GM19023 (cell line): Measurements from ENCODE around the gene KCNT1.
"Not testable (repeated sequence)": the region's sequence is repeated elsewhere in the genome, so short reads cannot be mapped to it uniquely, and the experiment has no call there.

ENCODE experiments used
- ATAC-seq: cut with Tn5 transposase; IDR thresholded peaks from one replicate; pipeline ENCODE4 v1.9.1; 2021; ENCODE audit warnings: mild to moderate bottlenecking, moderate library complexity; ENCODE audit not compliant: unreplicated experiment

KCNT1 gene

DNA sequence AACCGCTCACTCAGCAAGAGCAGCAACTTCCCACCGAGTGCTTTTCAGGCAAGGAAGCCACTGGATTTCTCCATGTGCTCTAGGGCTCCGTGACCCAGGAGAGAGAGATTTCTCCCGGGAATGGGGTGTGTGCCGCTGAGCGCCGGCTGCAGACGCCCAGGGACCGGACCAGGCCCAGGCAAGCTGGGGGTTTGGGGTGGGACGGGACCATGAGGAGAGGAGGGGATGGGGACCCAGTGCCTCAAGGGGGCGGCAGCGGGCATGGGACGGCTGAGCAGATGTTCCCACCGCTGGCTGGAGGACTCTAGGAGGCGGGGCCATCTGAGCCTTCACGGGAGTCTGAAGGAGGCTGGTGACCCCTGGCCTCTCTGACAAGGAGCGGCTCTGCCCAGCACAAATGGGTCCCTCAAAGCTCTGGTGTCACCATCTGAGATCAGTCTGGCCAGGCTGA is 30.4 kb upstream of the KCNT1 start:
- ATAC-seq = no peak

- not testable (repeated sequence) for ATAC-seq
Observed at GRCh38 chr9:135672786-135673185, 29.2 kb upstream of the KCNT1 start.

- no peak for ATAC-seq
Observed at GRCh38 chr9:135673941-135674340, 28.0 kb upstream of the KCNT1 start.

DNA sequence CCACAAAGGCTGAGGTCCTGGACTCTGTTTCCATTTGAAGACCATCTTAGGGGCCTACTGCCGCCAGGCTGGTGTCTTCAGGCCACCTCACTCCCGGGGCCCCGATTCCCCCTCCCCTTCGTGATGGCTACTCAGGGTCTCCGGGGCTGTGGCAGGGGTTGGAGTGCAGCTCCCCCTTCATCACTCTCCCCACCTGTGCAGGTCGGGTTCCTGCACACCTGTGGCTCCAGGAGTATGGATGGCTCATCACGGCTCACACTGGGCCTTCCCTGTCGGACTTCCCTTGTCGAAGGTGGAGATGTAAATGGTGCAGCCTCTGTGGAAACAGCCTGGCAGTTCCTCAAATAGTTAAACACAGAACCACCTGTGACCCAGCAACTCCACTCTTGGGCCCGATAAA is 27.0 kb upstream of the KCNT1 start:
- no peak for ATAC-seq

DNA sequence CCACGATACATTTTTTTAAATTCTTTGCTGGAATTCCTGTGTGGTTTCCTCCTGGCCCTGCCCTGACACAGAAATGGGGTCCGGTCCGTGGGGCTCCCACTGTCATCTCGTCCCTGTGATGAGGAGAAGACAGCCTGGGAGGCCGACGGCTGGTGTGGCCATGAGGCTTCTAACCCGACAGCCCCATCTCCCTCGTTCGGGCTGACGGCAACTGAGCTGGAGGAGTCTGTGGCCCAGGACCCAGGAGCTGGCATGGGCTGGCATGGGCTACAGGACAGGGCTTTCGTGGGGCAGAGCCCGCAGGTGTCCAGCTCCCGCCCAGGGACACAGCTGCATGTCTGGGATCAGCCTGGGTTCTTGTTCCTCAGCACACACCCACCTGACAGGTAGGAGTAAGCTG is 25.1 kb upstream of the KCNT1 start:
- ATAC-seq = no peak

GRCh38 chr9:135677641-135678168 is 24.3 kb upstream of the KCNT1 start:
- no peak for ATAC-seq

GRCh38 chr9:135678236-135679017 is 23.6 kb upstream of the KCNT1 start:
- no peak for ATAC-seq

GRCh38 chr9:135680056-135680455 is 21.9 kb upstream of the KCNT1 start:
- ATAC-seq = no peak

- no peak for ATAC-seq
Observed at GRCh38 chr9:135681161-135681560, 20.8 kb upstream of the KCNT1 start.

DNA sequence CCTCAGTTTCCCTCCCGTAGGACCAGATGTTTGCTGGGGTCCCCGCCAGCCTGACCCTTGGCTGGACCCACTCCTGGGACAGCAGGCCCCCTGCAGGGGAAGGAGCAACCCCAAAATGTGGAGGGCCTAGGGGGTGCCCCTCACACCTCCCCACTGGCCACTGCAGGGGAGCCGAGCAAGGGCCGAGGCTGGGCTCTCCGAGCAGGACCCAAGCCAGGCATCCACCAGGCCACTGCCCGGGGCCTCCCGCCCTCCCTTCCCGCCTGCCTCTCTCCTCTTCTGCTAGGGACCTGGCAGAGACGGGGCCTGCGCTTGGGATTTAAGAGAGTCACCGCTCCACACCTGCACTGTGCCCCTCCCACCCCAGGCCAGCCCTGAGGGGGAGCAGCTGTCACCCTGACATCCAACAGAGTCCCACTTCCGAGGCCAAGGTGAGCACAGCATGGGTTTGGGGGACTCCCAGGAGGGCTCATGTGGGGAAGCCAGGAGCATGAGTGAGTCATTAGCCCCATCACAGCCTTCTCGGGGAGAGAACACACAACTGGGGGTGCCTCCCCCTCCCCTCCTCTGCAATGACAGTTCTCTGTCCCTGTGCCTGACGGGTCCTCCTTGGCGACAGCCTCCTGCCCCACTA is 18.5 kb upstream of the KCNT1 start:
- no peak for ATAC-seq

- no peak for ATAC-seq
Observed at GRCh38 chr9:135684691-135685090, 17.3 kb upstream of the KCNT1 start.

DNA sequence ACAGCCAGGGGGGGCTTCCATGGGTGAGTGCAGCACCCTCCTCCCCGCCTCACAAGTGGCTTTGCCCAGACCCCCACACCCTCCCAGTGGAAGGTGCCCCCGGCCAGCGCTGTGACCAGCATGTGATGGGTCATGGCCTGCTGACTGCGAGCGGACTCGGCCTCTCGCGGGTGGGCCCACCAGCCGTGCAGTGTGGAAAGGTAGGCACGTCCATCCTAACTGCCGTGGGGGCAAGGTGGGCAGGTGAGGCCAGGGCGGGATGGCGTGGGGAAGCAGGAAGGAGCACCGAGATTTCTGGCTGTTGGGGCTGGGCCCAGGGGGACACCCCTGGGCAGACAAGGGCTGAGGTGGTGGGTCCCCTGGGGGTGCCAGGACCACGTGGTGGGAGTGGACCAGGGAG is 14.8 kb upstream of the KCNT1 start:
- ATAC-seq = no peak

GRCh38 chr9:135689011-135689410 is 13.0 kb upstream of the KCNT1 start:
- no peak for ATAC-seq

DNA sequence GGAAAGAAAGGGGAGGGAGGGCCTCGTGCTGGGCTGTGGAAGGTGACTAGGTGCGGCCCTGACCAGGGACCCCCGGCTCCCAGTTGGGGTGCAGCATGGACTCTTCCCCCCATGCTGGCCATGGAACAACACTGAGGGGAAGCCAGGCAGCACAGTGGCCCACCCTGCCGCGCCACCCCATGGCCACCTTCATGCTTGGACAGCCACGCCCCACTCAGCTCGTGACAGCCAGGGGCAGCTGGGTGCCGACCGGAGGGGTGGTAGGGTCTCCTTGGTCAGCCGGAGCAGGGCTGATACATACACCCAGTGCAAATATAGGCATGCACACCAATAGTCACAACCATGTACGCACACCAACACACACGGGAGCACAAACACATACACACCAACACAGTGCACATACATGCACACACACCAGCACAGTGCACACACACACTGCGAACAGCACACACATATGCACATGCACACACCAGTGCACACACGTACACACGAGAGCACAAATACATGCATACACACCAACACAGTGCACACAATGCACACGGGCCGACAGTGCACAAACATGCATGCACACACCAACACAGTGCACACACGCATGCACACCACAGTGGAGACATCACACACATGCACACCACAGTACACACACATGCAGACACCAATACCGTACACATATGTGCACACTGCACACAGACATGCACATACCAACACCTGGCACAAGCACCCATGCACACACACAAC is 11.0 kb upstream of the KCNT1 start:
- ATAC-seq = no peak

- no peak for ATAC-seq
Observed at GRCh38 chr9:135692410-135692809, 9.6 kb upstream of the KCNT1 start.

DNA sequence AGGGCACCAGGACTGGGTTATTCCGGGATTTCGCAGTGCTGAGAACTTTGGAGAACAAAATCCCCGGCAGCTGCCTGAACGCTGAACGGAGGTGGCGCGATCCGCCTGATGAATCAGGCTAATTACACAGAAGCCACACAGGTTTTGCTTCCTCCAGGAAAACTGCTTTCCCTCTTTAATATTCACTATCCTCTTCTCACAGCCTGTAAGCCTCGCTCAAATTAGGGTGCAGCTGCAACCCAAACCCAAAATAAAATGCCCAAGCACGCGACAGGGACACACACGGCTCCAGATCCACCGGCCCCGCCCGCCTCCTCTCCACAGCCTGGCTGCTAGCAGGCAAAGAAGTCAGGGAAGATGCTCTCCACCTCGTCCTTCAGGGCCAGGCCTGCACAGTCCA is 8.7 kb upstream of the KCNT1 start:
- no peak for ATAC-seq

DNA sequence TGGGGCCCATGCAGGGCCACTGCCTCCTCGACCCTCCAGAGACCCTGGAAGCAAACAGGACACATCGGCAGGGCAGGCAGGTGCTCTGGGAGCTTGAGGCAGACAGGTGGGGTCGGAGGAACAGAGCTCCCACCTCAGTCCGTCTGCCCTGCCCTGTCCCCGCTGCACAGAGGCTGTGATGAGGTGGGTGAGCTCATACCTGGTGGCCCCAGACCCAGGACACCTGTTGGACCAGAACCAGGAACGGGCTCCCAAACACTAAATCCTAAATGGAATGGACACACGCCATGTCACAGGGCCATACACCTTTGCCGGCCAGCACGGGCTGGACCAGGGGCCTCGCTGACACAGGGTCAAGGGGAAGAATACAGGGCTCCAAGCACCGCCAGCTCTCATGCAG is 8.2 kb upstream of the KCNT1 start:
- no peak for ATAC-seq

DNA sequence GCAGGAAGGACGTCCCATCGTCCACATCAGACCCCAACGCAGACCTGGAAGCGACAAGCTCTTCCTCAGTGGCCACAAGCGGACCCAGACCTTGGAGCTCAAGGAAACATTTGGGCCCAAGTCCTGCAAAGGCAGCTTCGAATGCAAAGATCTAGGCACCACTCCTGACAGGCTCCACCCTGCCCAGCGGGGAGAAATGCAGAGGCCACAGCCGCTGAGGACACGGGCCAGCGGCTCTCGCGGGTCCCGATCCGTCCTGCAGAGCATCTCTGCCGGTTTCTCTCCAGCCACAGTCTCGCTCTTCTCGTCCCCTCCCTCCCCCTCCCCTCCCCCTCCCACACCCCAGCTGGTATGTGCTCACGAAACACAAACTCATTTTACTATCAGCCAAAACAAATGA is 7.6 kb upstream of the KCNT1 start:
- ATAC-seq = no peak

DNA sequence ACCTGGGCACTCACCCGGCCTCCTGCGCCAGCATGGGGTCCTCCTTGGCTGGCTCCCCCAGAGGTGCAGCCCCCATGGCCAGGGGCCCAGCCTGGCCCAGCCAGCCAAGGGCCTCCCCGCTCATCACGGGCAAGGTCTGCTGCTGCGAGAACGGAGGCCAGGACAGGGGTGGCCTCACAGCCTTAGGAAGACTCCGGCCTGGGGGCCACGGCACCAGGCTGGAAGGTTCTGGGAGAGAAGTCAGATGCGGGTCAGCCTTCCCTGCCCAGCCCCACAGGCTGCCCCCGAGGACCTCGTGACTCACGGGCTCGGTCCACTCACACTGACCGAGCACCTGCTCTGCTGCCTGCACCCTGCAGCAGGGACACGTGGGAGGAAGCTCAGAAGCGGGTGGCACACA is 6.9 kb upstream of the KCNT1 start:
- no peak for ATAC-seq

DNA sequence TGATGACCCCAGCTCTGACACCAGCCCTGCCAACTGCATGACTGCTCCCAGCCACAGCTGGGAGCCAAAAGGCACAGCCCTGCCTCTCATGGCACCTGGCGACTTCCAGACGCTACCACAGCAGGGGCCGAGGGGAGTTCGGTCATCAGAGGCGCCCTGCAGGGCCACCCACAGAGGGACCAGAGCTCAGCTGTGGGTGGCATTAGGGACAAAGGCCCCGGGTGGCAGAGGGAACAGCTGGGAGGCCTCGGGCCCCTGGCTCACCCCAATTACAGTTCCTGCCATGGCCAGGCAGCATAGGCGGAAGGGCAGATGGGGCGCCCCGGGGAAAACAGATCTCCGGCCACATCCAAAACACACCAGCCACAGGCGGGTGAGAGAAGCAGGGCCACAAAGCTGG is 6.3 kb upstream of the KCNT1 start:
- no peak for ATAC-seq

DNA sequence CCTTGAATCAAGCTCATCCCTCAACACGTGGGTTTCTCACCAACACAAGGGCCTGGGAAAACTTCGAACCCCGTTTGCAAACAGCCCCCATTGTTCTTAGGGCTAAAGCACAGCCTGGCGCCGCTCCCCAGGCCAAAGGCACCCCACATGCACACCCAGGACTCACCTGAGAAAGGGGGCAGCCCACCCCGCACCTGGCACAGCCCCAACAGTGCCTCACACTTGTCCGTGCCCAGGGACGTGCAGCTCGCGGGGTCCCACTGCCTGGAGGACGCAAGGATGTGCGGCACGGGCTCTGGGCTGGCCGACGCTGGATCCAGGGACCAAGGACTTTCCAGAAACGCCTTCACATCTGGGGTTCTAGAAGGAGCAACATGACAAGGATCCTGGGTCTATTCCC is 5.5 kb upstream of the KCNT1 start:
- ATAC-seq = no peak

GRCh38 chr9:135697226-135697625 is 4.8 kb upstream of the KCNT1 start:
- ATAC-seq = no peak
